Fibroblast of pulmonary artery (primary cell): ENCODE measurements around the gene KIF2C.
"Not testable (repeated sequence)": the region's sequence is repeated elsewhere in the genome, so short reads cannot be mapped to it uniquely, and the experiment has no call there.

ENCODE experiments used
- DNase-seq: peaks from one replicate; pipeline ENCODE4 v3.0.0-alpha.2; 2010; ENCODE audit warnings: low read depth
- H3K4me3 ChIP-seq: replicated peaks from 2 replicates; pipeline ENCODE4 v1.5.1; 2011; ENCODE audit warnings: low read depth, mild to moderate bottlenecking, control low read depth, low read length, moderate library complexity
- CTCF ChIP-seq: IDR thresholded peaks from 2 replicates; pipeline ENCODE4 v1.5.1; 2011; ENCODE audit warnings: mild to moderate bottlenecking, control low read depth, low read length, inconsistent platforms; ENCODE audit errors: missing control alignments

The KIF2C gene

GRCh38 chr1:44696789-44697345, 42.8 kb upstream of the KIF2C start:
- no peak overlapping the region for H3K4me3 ChIP-seq
- no peak for DNase-seq
- TF ChIP-seq CTCF = no peak

GRCh38 chr1:44698138-44698537, 41.5 kb upstream of the KIF2C start:
- DNase-seq = no peak
- no peak for TF ChIP-seq CTCF

GRCh38 chr1:44699375-44699774, 40.3 kb upstream of the KIF2C start:
- not testable (repeated sequence) for DNase-seq, H3K4me3 ChIP-seq

More at GRCh38 chr1:44698138-44698537, 41.5 kb upstream of the KIF2C start:
- no peak overlapping the region for H3K4me3 ChIP-seq

GRCh38 chr1:44700573-44700972, 39.1 kb upstream of the KIF2C start:
- no peak overlapping the region for H3K4me3 ChIP-seq
- no peak for DNase-seq
- no peak for TF ChIP-seq CTCF

GRCh38 chr1:44701141-44701573, 38.5 kb upstream of the KIF2C start:
- no peak for TF ChIP-seq CTCF
- DNase-seq = no peak

GRCh38 chr1:44705470-44705869, 34.2 kb upstream of the KIF2C start:
- no peak for DNase-seq
- no peak for TF ChIP-seq CTCF
- H3K4me3 ChIP-seq = no peak overlapping the region

More at GRCh38 chr1:44701141-44701573, 38.5 kb upstream of the KIF2C start:
- H3K4me3 ChIP-seq = no peak overlapping the region

GRCh38 chr1:44705938-44706337, 33.7 kb upstream of the KIF2C start:
- no peak overlapping the region for H3K4me3 ChIP-seq
- TF ChIP-seq CTCF = no peak
- no peak for DNase-seq
